ENCODE results near the gene BARD1.

DNA sequence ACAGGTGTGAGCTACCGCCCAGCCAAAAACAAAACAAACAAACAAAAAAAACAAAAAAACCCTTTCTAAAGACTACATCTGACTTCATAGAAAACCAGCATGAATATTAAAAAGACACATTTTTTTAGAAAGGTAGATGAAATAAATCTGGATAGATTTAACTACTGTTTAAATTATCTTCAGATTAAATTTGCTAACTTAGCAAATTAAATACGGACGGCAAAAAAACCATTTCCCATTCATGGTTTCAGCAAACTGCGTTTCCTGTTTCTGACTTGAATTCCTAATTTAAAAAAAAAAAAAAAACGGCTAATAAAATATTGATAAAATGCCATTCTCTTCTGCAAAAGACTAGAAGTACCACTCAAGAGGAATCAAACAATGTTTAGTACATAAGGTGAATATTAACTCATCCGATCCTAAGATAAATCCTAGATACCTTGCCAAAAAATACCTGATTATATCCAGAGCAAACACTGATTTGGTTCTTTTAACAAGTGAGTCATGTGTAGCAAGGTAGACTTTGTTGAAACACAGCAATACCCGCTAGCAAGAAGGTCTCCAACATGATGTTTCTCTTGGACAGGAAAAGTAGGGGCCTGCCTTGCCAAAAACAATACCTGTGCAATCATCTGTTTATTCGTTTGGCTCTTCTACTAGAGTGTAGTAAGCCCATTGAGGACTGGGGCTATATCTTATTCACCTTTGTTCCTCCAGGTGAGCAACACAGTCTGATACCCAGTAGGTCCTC, 96.2 kb downstream of the BARD1 start:
- TF ChIP-seq SMC3 (IDR thresholded peaks at IDR 0.05) (no peak), KDM1A (IDR thresholded peaks at IDR 0.05; ENCODE audit: low read depth) (no peak)

Data from A549 (cell line).